GM12891 (cell line): ENCODE measurements around the gene TARP.

Experiments used
- DNase-seq: peaks from one replicate; pipeline ENCODE4 v3.0.0; 2011; ENCODE audit warnings: low spot score; ENCODE audit not compliant: insufficient read length
- FAIRE-seq: peaks from 2 replicates; lab custom pipeline; 2011; peaks lifted over from hg19 to GRCh38; lab: Jason Lieb, UNC
- PAX5 ChIP-seq: IDR thresholded peaks from 2 replicates; pipeline ENCODE4 v1.6.1; 2011; ENCODE audit warnings: low read length, moderate library complexity, mild to moderate bottlenecking; ENCODE audit not compliant: insufficient read depth, severe bottlenecking
- POLR2A ChIP-seq: IDR thresholded peaks from 2 replicates; pipeline ENCODE4 v1.6.1; 2011; ENCODE audit warnings: low read depth, low read length, control low read depth
- POLR2AphosphoS5 ChIP-seq: IDR thresholded peaks from 2 replicates; pipeline ENCODE4 v1.6.1; 2011; ENCODE audit warnings: low read depth, low read length, control low read depth
- POU2F2 ChIP-seq: IDR thresholded peaks from 2 replicates; pipeline ENCODE4 v1.6.1; 2011; ENCODE audit warnings: low read depth, mild to moderate bottlenecking, control low read depth, low read length, moderate library complexity
- SPI1 ChIP-seq: IDR thresholded peaks from 2 replicates; pipeline ENCODE4 v1.6.1; 2011; ENCODE audit warnings: low read depth, low read length, control low read depth
- TAF1 ChIP-seq: IDR thresholded peaks from 2 replicates; pipeline ENCODE4 v1.6.1; 2011; ENCODE audit warnings: low read depth, low read length, control low read depth

TARP gene

GRCh38 chr7:38303866-38304265, 30.4 kb upstream of the TARP start:
- FAIRE-seq (no peak), DNase-seq (no peak)
- TF ChIP-seq SPI1 = no peak
- no peak for TF ChIP-seq POLR2AphosphoS5
- TF ChIP-seq TAF1 = no peak

GRCh38 chr7:38300175-38300574, 26.7 kb upstream of the TARP start:
- no peak for DNase-seq
- no peak for FAIRE-seq
- TF ChIP-seq POU2F2 (no peak), PAX5 (no peak), POLR2AphosphoS5 (no peak), POLR2A (no peak), TAF1 (no peak), SPI1 (no peak)

GRCh38 chr7:38299275-38299931, 26.0 kb upstream of the TARP start:
- TF ChIP-seq POU2F2 (no peak), POLR2AphosphoS5 (no peak), TAF1 (no peak), PAX5 (no peak), SPI1 (no peak), POLR2A (no peak)
- FAIRE-seq = peak; percentile 38
- no peak for DNase-seq

GRCh38 chr7:38296059-38296857, 22.8 kb upstream of the TARP start:
- TF ChIP-seq TAF1 (no peak), SPI1 (peak; percentile 94), PAX5 (no peak), POLR2A (no peak), POLR2AphosphoS5 (no peak)
- DNase-seq (no peak), FAIRE-seq (peak; percentile 56)

- TF ChIP-seq SPI1 (no peak), TAF1 (no peak), PAX5 (no peak), POU2F2 (no peak), POLR2A (no peak), POLR2AphosphoS5 (no peak)
- DNase-seq (no peak), FAIRE-seq (peak; percentile 20)
These were observed 21.5 kb upstream of the TARP start for GRCh38 chr7:38294926-38295325.

GRCh38 chr7:38292442-38292841, 19.0 kb upstream of the TARP start:
- TF ChIP-seq PAX5 (no peak), POLR2A (no peak), TAF1 (no peak), POLR2AphosphoS5 (no peak), SPI1 (no peak), POU2F2 (no peak)
- DNase-seq (no peak), FAIRE-seq (no peak)

- no peak for DNase-seq
- no peak for FAIRE-seq
- TF ChIP-seq POLR2AphosphoS5 (no peak), PAX5 (no peak), SPI1 (no peak), POLR2A (no peak), POU2F2 (no peak), TAF1 (no peak)
These were observed 18.2 kb upstream of the TARP start for GRCh38 chr7:38291650-38292049.

GRCh38 chr7:38291117-38291647, 17.7 kb upstream of the TARP start:
- no peak for FAIRE-seq
- no peak for DNase-seq
- TF ChIP-seq PAX5 (no peak), SPI1 (no peak), POLR2A (no peak), TAF1 (no peak), POLR2AphosphoS5 (no peak), POU2F2 (no peak)

GRCh38 chr7:38284553-38284952, 11.1 kb upstream of the TARP start:
- no peak for TF ChIP-seq SPI1
- no peak for TF ChIP-seq PAX5
- TF ChIP-seq POU2F2 = no peak
- no peak for TF ChIP-seq POLR2A
- TF ChIP-seq TAF1 = no peak
- TF ChIP-seq POLR2AphosphoS5 = no peak
- FAIRE-seq (peak; percentile 41), DNase-seq (no peak)
